Heart left ventricle (tissue), 13 donors: ENCODE data around the gene SCRT2.

Experiments
- POLR2A ChIP-seq, 2 donors: fragments of 450-650 bp; IDR thresholded peaks; one replicate each; pipeline ENCODE4 v1.6.1; 2017; ENCODE audit warnings: antibody characterized with exemption in 2 of 2, mild to moderate bottlenecking in 2 of 2, moderate library complexity in 2 of 2
- TF ChIP-seq, protein P1 (sequence below), 12 donors: fragments of 200-600 bp; sonication (generic) in 4 of 12; IDR thresholded peaks; one replicate each; pipeline versions ENCODE4 v1.5.0 to v1.8.0; 2018 to 2022; ENCODE audit warnings: antibody characterized with exemption in 12 of 12, mild to moderate bottlenecking in 5 of 12
- donor health status: ischemic (EF 13 %, LVEDD 7.1; RV severe dilation, severe dysfunction).
- donor health status: DM: no; HTN: yes; CAD: no.
- donor health status: DM: no; HTN: no; CAD: no.
- donor health status: ischemic (EF 25% LVEDD 6.9; RV normal size, moderate dysfunction).
- donor health status: ischemic (EF 25% LVEDD 5.7; RV mildly dilated, moderate dysfunction).
- donor health status: ischemic (EF 35%, LVEDD 5.7; RV mildly dilated, moderate dysfunction).
- donor health status: nonischemic (EF 11% LVEDD 7.7; RV severe dilation, severe dysfunction).
- donor health status: DM: yes; HTN: yes; CAD: no.
- donor health status: PGD.
- donor health status: ischemic (EF 29% LVEDD 5.4; RV normal size, mild dysfunction).
- donor health status: nonischemic (EF 23%, LVEDD 6.1; RV moderate dilation, normal function).

DNA sequence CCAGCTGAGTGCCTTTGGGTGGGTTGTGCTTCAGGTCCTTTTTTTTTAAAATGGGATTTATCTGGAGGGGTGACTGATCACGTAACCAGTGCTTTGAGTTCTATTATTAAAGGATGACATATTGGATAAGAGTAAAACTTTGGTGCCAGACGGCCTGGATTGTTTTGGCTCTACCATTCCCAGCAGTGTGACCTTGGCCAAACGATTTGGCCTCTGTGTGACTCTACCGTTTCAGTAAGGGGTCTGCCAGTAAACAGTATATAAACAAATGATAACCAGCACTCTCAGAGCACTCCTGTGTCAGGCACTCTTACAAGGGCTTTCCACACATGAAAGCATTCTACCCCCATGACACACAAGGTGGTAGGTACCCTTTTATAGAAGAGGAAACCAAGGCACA is 8.7 kb downstream of the SCRT2 start:
- TF ChIP-seq, protein P1, sequence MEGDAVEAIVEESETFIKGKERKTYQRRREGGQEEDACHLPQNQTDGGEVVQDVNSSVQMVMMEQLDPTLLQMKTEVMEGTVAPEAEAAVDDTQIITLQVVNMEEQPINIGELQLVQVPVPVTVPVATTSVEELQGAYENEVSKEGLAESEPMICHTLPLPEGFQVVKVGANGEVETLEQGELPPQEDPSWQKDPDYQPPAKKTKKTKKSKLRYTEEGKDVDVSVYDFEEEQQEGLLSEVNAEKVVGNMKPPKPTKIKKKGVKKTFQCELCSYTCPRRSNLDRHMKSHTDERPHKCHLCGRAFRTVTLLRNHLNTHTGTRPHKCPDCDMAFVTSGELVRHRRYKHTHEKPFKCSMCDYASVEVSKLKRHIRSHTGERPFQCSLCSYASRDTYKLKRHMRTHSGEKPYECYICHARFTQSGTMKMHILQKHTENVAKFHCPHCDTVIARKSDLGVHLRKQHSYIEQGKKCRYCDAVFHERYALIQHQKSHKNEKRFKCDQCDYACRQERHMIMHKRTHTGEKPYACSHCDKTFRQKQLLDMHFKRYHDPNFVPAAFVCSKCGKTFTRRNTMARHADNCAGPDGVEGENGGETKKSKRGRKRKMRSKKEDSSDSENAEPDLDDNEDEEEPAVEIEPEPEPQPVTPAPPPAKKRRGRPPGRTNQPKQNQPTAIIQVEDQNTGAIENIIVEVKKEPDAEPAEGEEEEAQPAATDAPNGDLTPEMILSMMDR (IDR thresholded peaks at IDR 0.05): no peak
- no peak for TF ChIP-seq POLR2A (IDR thresholded peaks at IDR 0.05)
